Measurements from ENCODE around the gene STRADA.
A peak's percentile ranks its signal among the peaks of the same experiment; 100 is the strongest.

Gene STRADA

GRCh38 chr17:63700528-63701455 lies 40.8 kb downstream of the STRADA start:
- peak; percentile 59 for DNase-seq

- peak; percentile 91 for DNase-seq
Observed at GRCh38 chr17:63699638-63700527, 41.7 kb downstream of the STRADA start, which contains the start of gene LIMD2. Gene LIMD2, minus strand, starts transcription at chr17:63700125. Its CDS starts 827 bp downstream, at chr17:63699298.

- peak; percentile 85 for DNase-seq
Observed at GRCh38 chr17:63698886-63699637, 42.5 kb downstream of the STRADA start.

- DNase-seq, result peak; percentile 39
Observed at GRCh38 chr17:63698381-63698885, 43.2 kb downstream of the STRADA start.

- DNase-seq, result peak; percentile 77
Observed at GRCh38 chr17:63697341-63698286, 44.0 kb downstream of the STRADA start.

GRCh38 chr17:63696381-63696961 lies 45.1 kb downstream of the STRADA start:
- DNase-seq, result no peak

GRCh38 chr17:63695889-63696288 lies 45.7 kb downstream of the STRADA start:
- DNase-seq, result no peak

- no peak for DNase-seq
Observed at GRCh38 chr17:63694950-63695773, 46.4 kb downstream of the STRADA start.

- no peak for DNase-seq
Observed at GRCh38 chr17:63694229-63694949, 47.2 kb downstream of the STRADA start.

- no peak for DNase-seq
Observed at GRCh38 chr17:63693411-63694113, 48.0 kb downstream of the STRADA start.

GRCh38 chr17:63692195-63692816 lies 49.3 kb downstream of the STRADA start:
- no peak for DNase-seq

- DNase-seq, result no peak
Observed at GRCh38 chr17:63689479-63689878, 52.1 kb downstream of the STRADA start.

GRCh38 chr17:63688396-63689020 lies 53.1 kb downstream of the STRADA start:
- no peak for DNase-seq

GRCh38 chr17:63686138-63686685 lies 55.4 kb downstream of the STRADA start:
- DNase-seq, result no peak

GRCh38 chr17:63685578-63685977 lies 56.0 kb downstream of the STRADA start:
- no peak for DNase-seq

GRCh38 chr17:63685041-63685440 lies 56.6 kb downstream of the STRADA start:
- DNase-seq, result no peak

- DNase-seq, result no peak
Observed at GRCh38 chr17:63682981-63683380, 58.6 kb downstream of the STRADA start.
